NCI-H748 treated with DMSO at 0.1 percent for 48 hours (cell line): ENCODE results near the gene GEMIN2.
A peak's percentile ranks its signal among the peaks of the same experiment; 100 is the strongest.
"Not testable (repeated sequence)": the region's sequence is repeated elsewhere in the genome, so short reads cannot be mapped to it uniquely, and the experiment has no call there.

Experiments
- DNase-seq: peaks from one replicate; lab custom pipeline; 2025; lab: John Stamatoyannopoulos, UW

GEMIN2 gene, protein sequence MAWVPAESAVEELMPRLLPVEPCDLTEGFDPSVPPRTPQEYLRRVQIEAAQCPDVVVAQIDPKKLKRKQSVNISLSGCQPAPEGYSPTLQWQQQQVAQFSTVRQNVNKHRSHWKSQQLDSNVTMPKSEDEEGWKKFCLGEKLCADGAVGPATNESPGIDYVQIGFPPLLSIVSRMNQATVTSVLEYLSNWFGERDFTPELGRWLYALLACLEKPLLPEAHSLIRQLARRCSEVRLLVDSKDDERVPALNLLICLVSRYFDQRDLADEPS

DNA sequence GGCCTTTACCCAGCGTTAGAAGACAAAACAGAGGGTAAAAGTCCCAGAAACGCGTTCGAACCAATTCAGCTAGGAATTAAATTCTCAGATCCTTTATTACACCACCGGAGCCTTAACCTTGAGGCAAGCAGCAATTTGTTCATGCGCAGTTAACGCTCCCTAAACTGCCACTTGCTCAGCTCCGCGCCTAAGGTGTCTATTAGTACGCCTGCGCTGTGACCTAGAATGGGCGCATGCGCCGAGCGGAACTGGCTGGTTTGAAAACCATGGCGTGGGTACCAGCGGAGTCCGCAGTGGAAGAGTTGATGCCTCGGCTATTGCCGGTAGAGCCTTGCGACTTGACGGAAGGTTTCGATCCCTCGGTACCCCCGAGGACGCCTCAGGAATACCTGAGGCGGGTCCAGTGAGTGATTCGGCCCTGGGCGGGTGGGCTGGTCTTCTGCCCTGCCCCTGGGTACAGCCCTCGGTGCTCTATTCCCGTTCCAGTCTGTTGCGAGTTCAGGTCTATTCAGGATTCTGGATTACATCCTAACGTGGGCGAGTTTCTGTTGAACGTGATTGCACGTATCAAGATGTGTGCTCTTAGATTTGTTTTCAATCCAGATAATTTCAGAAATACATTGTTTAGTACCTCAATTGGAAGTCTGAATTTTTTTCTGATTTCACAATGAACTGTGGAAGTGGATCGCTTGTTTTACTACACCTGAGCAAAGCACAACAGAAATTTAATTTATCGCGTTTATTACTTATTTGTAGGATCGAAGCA, at the start of gene GEMIN2:
TSS of gene GEMIN2 (plus strand) at position 251 of the 766 bp plus-strand sequence. CDS start at position 267, 16 bp downstream.
- DNase-seq: peak; percentile 96

DNA sequence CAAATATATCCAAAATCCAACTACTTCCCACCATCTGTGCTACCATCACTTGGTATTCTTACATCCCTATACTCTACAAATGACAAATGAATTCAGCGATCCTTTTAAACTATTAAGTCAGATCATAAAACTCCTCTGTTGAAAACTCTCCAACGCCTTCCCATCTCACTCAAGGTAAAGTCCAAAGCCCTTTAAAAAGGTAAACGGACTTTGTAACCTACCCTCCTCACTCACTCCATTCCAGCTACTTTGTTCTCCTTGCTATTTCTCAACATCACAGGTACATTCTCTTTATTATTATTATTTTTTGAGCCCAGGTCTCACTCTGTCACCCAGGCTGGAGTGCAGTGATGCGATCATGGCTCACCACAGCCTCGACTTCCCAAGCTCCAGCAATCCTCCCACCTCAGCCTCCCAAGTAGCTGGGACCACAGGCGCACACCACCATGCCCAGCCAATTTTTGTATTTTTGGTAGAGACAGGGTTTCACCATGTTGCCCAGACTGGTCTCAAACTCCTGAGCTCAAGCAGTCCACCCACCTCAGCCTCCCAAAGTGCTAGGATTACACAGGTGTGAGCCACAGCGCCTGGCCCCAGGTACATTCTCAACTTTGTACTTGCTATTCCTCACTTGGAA, 44.8 kb upstream of the GEMIN2 start:
- not testable (repeated sequence) for DNase-seq

DNA sequence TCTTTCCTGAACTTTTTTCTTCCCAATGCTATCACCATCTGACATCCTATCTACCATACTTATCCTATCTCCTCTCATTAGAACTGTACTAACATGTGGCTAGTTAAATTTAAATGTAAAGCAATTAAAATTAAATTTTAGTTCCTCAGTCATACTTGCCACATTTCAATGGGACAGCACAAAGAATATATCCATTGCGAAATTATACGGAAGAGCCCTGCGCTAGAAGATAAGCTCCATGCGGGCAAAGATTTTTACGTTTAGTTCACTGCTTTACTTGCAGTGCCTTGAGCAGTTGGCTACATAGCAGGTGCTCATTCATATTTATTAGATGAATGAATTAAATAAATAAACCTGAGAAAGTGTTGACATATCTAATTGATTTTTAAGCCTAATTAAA, 44.2 kb upstream of the GEMIN2 start:
- no peak for DNase-seq

DNA sequence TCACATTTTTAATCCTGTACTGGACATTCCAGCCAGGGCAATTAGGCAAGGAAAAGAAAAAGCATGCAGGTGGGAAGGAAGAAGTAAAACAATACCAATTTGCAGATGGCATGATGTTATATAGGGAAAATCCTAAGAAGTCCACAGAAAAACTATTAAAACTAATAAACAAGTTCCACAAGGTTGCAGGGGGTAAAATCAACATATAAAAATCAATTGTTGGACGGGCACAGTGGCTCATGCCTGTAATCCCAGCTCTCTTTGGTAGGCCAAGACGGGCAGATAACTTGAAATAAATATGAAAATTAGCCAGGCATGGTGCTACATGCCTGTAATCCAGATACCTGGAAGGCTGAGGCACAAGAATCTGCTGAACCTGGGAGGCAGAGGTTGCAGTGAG, 43.0 kb upstream of the GEMIN2 start:
- no peak for DNase-seq

DNA sequence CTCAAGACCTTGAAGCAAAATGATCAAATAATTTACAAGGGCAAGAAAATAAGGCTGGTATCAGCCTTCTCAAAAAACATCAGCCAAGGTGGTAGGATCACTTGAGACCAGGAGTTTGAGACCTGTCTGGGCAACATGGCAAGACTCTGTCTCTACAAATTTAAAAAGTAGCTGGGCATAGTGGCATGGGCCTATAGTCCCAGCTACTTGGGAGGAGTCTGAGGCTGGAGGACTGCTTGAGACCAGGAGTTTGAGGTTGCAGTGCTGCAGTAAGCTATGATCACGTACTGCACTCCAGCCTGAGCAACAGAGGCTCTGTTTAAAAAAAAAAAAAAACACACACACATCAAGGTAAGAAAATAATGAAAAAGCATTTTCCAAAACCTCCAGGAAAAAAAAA, 33.2 kb upstream of the GEMIN2 start:
- no peak for DNase-seq

DNA sequence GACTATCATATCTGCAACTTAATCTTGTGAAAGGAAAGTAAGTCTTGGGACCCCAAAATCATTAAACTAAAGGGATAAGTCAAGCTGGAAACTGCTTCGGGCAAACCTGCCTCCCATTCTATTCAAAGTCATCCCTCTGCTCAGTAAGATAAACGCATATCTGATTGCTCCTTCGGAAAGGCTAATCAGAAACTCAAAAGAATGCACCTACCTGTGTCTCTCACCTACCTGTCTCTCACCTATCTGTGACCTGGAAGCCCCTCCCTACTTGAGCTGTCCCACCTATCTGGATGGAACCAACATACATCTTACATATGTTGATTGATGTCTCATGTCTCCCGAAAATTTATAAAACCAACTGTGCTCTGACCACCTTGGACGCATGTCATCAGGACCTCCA, 31.0 kb upstream of the GEMIN2 start:
- DNase-seq: no peak

DNA sequence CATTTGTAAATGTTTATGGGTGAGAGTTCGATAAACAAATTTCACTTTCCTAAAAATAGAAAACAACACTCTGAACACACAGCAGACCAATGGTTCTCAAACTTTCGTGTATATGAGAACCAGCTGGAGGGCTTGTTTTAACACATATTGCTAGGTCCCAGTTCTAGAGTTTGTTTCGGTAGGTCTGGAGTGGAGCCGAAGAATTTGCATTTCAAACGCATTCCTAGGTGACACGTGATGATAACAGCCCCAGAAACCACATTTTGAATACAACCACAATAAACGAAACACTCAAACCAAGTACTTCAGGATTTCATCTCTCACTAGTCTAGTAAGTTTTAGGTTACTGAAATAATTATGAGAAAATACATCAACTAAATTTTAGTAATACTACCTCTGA, 28.2 kb upstream of the GEMIN2 start:
- DNase-seq: no peak

DNA sequence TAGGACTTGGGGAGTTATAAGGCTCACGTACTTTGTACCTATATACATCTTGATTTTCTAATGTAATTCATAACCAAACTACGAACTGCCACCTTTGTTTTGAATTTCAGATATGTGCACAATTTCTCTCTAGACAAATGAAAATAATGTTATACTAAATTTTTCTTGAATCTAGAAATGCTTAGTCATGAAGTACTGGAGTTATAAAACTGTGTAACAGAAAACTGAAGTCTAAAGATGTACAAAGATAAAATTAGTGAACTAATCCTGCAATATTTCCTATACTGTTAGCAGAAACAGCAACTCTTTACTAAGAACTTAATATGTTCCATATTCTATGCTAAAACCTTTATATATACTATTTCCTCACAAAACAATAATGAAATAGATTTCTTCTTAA, 26.6 kb upstream of the GEMIN2 start:
- DNase-seq: no peak

DNA sequence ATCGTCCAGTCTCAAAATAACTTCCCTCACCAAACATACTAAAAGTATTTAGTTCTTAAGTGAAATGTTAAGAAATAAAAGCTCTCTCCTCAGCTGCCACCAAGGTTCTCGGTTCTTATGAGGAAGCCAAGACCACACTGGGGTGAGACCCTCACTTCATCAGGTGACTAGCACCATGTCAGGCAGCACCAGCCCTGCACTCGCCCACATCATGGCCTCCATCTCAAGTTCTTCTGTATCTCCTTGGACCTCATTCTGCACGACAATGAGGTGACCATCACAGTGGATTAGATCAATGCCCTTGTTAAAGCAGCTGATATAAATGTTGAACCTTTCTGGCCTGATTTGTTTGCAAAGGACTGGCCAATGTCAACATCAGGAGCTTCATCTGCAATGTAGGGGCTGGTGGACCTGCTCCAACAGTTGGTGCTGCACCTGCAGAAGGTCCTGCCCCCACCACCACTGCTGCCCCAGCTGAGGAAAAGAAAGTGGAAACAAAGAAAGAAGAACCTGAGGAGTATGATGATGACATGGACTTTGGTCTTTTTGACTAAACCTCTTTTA, 23.5 kb upstream of the GEMIN2 start:
- no peak for DNase-seq

DNA sequence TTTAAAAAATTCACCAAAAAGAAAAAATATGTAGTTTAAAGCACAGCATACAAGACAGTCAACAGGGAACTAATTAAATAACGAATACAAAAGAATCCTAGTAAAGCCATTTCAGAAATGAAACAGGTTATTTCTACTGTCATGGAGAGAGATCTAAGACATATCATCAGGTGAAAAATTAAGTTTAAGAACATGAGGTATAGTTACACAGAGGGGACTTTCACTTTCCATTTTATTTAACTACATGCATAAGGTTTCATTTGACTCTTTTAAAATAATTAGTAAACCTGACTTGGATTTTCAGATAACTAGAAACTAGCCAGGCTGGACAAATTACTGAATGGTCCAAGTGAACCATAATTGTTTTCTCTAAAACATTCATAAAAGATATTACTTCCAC, 22.4 kb upstream of the GEMIN2 start:
- DNase-seq: no peak

DNA sequence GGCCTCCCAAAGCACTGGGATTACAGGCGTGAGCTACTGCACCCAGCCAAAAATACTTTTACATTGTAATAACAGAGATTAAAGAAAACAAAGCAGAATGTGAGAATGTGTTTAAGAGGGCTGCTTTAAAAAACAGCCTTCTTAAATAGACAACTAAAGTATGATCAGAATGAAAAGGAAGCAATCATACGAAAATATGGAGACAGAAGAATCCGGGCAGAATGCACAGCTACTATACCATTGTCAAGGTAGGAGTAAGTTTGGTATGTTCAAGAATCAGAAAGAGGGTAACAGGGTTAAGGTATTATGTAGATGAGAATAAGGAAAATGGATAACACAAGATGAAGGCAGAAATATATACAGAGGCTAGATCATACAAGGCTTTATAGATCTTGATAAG, 19.6 kb upstream of the GEMIN2 start:
- DNase-seq: no peak

DNA sequence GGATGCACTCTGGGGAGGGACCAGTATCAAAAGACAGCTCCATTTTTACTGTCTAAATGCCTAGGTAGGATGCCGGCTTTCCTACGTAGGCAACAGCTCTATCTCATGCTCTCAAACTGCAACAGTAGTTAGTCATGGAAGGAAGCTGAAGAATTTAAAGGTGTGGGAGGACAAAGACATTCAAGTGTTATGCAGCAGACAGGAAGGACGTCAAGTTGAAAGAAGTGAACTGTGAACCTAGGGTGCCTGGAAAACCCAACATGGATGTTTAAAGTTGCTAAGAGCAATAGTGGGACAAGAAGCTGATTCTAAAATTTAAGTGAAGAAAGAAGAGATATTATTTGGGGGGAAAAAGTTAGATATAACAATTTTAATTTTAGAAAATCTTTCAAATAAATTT, 17.0 kb upstream of the GEMIN2 start:
- no peak for DNase-seq

DNA sequence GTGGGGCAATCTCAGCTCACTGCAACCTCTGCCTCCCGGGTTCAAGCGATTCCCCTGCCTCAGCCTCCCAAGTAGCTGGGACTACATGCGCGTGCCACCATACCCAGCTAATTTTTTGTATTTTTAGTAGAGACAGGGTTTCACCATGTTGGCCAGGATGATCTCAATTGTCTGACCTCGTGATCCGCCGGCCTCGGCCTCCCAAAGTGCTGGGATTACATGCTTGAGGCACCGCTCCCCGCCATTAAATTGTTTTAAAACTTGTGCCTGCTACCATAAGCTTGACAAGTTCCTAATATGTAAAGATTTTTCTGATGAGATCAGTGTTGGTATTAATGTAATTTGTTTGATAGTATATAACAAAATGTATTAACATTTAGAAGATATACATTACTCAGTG, 14.9 kb upstream of the GEMIN2 start:
- DNase-seq: not testable (repeated sequence)

DNA sequence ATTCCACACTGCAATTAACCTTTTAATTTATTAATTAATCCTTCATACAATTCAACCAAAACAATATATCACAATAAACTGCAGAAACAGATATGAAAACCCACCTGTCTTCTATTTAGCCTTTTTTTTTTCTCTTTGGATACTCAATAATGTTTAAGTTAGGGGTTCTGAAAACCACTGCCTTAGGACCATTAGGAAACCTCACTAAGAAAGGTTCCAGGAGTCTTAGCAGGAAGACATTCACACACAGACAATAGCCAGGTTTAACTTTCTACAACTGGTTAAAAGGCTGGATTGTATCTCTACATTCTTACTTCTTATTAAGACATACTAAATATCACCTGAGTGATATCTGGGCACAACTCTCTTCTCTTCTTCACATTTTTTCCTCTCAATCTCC, 14.4 kb upstream of the GEMIN2 start:
- DNase-seq: no peak

DNA sequence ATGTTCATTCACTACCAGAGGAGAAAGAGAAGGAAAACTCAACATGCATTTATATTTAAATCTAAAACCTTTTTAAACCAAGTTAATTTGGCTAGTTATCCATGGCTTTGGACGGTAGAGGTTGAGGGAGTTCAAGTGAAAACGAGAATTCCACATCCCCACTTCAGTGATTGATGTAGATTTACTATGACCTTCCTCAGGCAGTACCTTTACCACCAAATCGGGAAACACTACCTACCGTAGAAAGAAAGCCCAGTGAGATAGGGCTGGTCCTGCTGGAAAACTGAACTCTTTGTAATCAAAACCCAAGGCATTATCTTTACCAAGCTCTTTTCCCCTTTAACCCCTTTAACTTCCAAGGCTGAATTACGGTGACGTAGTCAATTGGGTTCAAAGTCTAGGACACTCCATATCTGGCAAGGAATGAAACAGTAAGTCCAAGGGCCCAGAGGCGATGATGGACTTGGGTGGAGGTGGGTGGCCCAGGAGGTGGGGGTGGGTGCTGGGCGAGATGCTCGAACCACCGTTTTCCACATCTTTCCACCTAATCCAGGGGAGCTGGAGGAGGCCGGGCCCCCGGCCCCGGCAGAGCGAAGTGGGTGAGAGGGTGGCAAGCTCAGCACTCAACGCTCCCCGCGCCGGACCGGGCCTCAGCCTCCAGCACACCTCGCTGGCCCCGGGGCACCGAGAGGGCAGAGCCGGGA, 11.7 kb upstream of the GEMIN2 start:
- peak; percentile 36 for DNase-seq

DNA sequence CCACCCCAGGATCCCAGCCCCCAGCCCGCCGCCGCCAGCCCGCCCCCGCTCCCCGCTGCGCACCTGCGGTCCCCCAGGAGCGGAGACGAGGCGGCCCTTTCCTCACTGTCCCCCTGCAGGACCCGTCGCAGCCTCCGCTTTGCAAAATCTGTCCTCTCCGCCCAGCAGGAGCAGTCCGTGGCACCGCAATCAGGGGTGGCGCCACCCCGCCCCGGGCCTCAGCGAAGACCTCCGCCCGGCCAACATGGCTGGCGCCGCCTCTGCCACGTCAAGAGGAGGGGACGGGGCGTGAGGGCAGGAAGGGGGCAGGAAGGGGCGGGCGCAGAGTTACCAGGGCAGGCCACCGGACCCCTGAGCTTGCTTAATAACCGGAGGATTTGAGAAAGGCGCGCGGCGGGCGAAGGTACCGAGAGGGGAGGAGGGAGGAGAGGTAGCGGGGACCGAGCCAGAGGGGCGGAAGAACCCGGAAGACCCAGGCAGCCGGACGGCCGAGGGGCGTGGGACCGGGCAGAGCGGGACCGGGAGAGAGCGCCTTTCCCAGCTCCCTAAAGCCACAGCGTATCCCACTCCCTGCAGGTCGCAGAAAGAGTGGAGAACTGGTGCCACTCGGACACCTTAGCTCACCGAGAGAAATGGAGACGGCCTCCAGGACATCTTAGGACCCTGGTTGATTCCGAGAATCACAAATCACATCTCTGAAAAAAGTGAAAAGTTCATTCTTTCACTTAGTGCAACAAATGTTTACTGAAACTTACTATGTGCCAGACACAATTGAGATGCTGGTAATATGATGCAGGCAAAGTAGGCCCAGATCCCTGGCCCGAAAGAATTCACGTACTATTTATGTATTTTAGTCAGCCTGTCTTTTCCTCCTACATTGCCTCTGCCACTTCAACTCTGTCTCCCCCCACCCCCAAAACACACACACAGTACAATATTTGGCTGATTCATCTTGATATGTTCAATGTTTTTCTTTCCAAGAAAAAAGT, 10.9 kb upstream of the GEMIN2 start, which contains the start of gene SEC23A:
TSS of gene SEC23A (minus strand) at position 267 of the 989 bp plus-strand sequence. CDS start 7,117 bp downstream, outside the sequence.
- DNase-seq: peak; percentile 69

DNA sequence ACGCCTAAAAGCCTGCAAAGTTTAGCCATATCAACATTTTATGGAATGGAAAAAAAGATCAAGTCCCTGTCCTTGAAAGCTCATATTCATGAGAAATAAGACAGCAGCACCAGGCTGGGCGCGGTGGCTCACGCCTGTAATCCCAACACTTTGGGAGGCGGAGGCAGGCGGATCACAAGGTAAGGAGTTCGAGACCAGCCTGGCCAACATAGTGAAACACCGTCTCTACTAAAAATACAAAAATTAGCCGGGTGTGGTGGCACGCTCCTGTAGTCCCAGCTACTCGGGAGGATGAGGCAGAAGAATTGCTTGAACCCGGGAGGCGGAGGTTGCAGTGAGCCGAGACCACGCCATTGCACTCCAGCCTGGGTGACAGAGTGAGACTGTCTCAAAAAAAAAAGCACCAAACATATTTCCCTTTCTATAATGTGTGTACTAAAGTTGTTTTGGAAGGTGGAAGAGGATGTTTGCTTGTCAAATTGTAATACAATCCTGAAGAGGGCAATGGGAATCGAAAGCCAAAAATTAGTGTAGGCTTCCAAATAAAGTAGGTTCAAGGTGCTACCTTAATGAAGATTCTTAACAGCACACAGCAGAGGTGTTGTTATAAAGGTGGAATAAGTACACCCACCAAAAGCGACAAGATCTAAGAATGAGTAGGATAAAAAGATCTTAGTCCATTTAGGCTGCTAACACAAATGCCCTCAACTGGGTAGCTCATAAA, 9.9 kb upstream of the GEMIN2 start:
- DNase-seq: not testable (repeated sequence)

DNA sequence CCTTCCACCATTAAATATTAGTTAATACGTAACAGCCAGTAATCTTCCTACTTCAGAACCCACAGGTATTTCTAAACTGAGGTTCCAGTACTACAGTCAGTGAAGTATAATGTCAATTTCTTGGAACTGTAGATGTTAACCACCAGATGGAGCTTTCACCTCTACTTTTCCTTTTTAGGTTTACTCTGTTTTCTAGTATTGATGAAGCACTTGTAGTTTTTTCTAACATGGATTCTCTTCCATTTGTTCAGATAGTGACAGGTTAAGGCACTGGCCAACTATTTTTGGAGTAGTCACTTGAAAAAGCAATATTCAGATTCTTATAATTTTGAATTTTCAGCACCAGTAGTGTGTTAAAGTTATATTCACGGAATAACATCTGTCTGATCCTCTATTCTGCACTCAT, 6.5 kb upstream of the GEMIN2 start:
- peak; percentile 47 for DNase-seq

DNA sequence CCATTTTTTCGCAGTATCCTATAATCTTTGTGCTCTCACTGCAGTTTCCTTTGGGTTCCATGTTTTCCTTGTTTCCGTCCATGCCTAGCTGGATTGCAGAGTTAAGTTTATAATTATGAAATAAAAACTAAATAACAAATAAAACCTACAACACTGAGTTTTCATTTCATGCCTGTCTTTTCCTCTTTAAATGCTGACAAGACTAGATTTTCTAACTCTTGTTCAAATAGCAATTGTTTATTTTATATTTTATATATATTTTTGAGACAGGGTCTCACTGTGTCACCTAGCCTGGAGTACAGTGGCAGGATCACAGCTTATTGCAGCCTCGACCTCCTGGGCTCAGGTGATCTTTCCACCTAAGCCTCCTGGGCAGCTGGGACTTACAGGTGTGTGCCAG, 5.3 kb upstream of the GEMIN2 start:
- no peak for DNase-seq
